Neural cell (in vitro differentiated cells): ENCODE measurements around the gene GSC2.

Experiments
- EP300 ChIP-seq: fragments of 450-650 bp; conservative IDR thresholded peaks from 2 replicates; pipeline ENCODE4 v1.6.1; 2014; ENCODE audit warnings: antibody characterized with exemption, mild to moderate bottlenecking, moderate library complexity; ENCODE audit not compliant: poor library complexity, severe bottlenecking
- EZH2 ChIP-seq: fragments of 200-600, 300-800 bp; shearing (Covaris generic), sonication (generic); IDR thresholded peaks from 2 replicates; pipeline ENCODE4 v1.6.1; 2014; ENCODE audit warnings: antibody characterized with exemption, low read length, borderline replicate concordance, mild to moderate bottlenecking; ENCODE audit not compliant: insufficient read depth, poor library complexity, severe bottlenecking
- MXI1 ChIP-seq: fragments of 450-650 bp; conservative IDR thresholded peaks from 2 replicates; pipeline ENCODE4 v1.6.1; 2014; ENCODE audit warnings: antibody characterized with exemption, mild to moderate bottlenecking; ENCODE audit not compliant: poor library complexity, severe bottlenecking
- POLR2AphosphoS5 ChIP-seq: IDR thresholded peaks from 2 replicates; pipeline ENCODE4 v1.6.1; 2012
- RAD21 ChIP-seq: fragments of 450-650 bp; conservative IDR thresholded peaks from 2 replicates; pipeline ENCODE4 v1.6.1; 2014; ENCODE audit warnings: antibody characterized with exemption, mild to moderate bottlenecking, moderate library complexity
- SMC3 ChIP-seq: fragments of 450-650 bp; conservative IDR thresholded peaks from 2 replicates; pipeline ENCODE4 v1.6.1; 2014; ENCODE audit warnings: antibody characterized with exemption, mild to moderate bottlenecking, moderate library complexity; ENCODE audit not compliant: poor library complexity
- TF ChIP-seq, protein P1 (sequence below): IDR thresholded peaks from 2 replicates; pipeline ENCODE4 v1.6.1; 2012; ENCODE audit warnings: borderline replicate concordance
- TF ChIP-seq, protein P2 (sequence below): fragments of 450-650 bp; IDR thresholded peaks from 2 replicates; pipeline ENCODE4 v1.5.1; 2014; ENCODE audit warnings: antibody characterized with exemption, mild to moderate bottlenecking, moderate library complexity; ENCODE audit not compliant: poor library complexity, severe bottlenecking

DNA sequence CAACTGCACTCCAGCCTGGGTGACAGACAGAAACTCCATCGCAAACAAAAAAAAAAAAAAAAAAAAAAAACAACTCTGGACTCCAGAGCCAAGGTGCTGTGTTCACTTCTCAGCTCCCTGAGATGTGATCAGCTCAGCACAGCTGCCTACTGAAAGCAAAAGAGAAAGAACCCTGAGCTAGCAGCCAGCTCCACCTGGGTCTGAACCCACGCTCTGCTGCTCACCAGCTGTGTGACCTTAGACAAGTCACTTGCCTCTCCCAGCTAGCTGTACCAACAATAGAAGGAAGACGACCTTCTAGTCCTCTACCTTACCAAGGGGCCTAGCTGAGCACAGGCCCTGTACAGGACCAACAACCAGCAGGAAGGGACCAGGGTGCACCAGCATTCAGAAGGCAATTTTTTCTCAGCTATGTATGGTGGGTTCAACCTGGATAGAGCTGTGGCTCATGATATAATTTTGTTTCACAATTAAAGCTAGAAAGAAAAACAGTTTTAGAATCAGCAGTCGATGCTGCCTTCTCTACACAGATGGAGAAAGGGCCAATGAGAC lies 31.7 kb downstream of the GSC2 start:
- TF ChIP-seq MXI1 (no peak), EZH2 (no peak), RAD21 (no peak), POLR2AphosphoS5 (no peak), EP300 (no peak), SMC3 (no peak)
- TF ChIP-seq, protein P1, sequence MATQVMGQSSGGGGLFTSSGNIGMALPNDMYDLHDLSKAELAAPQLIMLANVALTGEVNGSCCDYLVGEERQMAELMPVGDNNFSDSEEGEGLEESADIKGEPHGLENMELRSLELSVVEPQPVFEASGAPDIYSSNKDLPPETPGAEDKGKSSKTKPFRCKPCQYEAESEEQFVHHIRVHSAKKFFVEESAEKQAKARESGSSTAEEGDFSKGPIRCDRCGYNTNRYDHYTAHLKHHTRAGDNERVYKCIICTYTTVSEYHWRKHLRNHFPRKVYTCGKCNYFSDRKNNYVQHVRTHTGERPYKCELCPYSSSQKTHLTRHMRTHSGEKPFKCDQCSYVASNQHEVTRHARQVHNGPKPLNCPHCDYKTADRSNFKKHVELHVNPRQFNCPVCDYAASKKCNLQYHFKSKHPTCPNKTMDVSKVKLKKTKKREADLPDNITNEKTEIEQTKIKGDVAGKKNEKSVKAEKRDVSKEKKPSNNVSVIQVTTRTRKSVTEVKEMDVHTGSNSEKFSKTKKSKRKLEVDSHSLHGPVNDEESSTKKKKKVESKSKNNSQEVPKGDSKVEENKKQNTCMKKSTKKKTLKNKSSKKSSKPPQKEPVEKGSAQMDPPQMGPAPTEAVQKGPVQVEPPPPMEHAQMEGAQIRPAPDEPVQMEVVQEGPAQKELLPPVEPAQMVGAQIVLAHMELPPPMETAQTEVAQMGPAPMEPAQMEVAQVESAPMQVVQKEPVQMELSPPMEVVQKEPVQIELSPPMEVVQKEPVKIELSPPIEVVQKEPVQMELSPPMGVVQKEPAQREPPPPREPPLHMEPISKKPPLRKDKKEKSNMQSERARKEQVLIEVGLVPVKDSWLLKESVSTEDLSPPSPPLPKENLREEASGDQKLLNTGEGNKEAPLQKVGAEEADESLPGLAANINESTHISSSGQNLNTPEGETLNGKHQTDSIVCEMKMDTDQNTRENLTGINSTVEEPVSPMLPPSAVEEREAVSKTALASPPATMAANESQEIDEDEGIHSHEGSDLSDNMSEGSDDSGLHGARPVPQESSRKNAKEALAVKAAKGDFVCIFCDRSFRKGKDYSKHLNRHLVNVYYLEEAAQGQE = no peak
- TF ChIP-seq, protein P2, sequence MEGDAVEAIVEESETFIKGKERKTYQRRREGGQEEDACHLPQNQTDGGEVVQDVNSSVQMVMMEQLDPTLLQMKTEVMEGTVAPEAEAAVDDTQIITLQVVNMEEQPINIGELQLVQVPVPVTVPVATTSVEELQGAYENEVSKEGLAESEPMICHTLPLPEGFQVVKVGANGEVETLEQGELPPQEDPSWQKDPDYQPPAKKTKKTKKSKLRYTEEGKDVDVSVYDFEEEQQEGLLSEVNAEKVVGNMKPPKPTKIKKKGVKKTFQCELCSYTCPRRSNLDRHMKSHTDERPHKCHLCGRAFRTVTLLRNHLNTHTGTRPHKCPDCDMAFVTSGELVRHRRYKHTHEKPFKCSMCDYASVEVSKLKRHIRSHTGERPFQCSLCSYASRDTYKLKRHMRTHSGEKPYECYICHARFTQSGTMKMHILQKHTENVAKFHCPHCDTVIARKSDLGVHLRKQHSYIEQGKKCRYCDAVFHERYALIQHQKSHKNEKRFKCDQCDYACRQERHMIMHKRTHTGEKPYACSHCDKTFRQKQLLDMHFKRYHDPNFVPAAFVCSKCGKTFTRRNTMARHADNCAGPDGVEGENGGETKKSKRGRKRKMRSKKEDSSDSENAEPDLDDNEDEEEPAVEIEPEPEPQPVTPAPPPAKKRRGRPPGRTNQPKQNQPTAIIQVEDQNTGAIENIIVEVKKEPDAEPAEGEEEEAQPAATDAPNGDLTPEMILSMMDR = no peak
